K562 (cell line): ENCODE results near the gene KLHL12. TPM values are rescaled to one million over a fixed set of nuclear protein-coding genes. Genes with fewer than 3 reads are reported as not detected.
A peak's percentile ranks its signal among the peaks of the same experiment; 100 is the strongest.

Source experiments
- ATAC-seq: fragments of 200-7000 bp; cut with Tn5 transposase; 3 replicates; pipeline ENCODE4 v1.9.1; 2020; ENCODE audit warnings: moderate library complexity
- BruUV-seq: library from RNA; stranded (reverse); fragments of 400-500 nt; replicated peaks from 2 replicates; lab custom pipeline; 2021; lab: Mats Ljungman, UMichigan
- CTCF ChIA-PET: fragments of 300-600 bp; formaldehyde crosslinking; extraction: SDS; loops from one replicate; lab custom pipeline; 2021; ENCODE audit warnings: low intra/inter-chr PET ratio; lab: Yijun Ruan, JAX
- POLR2A ChIA-PET: fragments of 300-600, 350-650 bp; sonication (Branson Sonifier 250); formaldehyde crosslinking; extraction: SDS; loops from one replicate; lab custom pipeline; 2021; ENCODE audit warnings: antibody characterized with exemption, inconsistent platforms; lab: Yijun Ruan, JAX
- DNase-seq, 4 experiments: peaks; one replicate each; pipeline versions ENCODE4 v3.0.0 to v3.0.0-alpha.2; 2011 to 2018; ENCODE audit warnings: low spot score in 3 of 4, mixed read lengths in 3 of 4; ENCODE audit errors: extremely low read depth in 1 of 4
- FAIRE-seq: peaks from 2 replicates; lab custom pipeline; 2011; peaks lifted over from hg19 to GRCh38; lab: Jason Lieb, UNC
- H2AFZ ChIP-seq: 2 replicates; pipeline ENCODE4 v1.6.0; 2011; ENCODE audit warnings: low read depth, low read length, control low read depth, inconsistent platforms
- H3K27ac ChIP-seq: fragments of 200-600 bp; 3 replicates; pipeline ENCODE4 v1.8.0; 2011; ENCODE audit warnings: low read depth, mild to moderate bottlenecking, control low read depth, inconsistent platforms, low read length, moderate library complexity, mixed read lengths; ENCODE audit errors: extremely low read depth
- H3K27me3 ChIP-seq, 2 experiments: fragments of 300-600 bp in 1 of 2; 2 replicates in 1 of 2; 3 replicates in 1 of 2; pipeline versions ENCODE4 v1.6.0 to v1.8.0; 2011; ENCODE audit warnings: inconsistent platforms in 2 of 2, low read length in 2 of 2, mild to moderate bottlenecking in 1 of 2, mixed read lengths in 1 of 2, moderate library complexity in 1 of 2; ENCODE audit not compliant: control insufficient read depth in 2 of 2, insufficient read depth in 2 of 2
- H3K36me3 ChIP-seq: fragments of 300-600 bp; 3 replicates; pipeline ENCODE4 v1.8.0; 2011; ENCODE audit warnings: mild to moderate bottlenecking, low read length, inconsistent platforms; ENCODE audit not compliant: control insufficient read depth, insufficient read depth
- H3K4me1 ChIP-seq, 2 experiments: fragments of 200-600 bp in 1 of 2; replicated peaks in 1 of 2; 2 replicates in 1 of 2; 3 replicates in 1 of 2; pipeline versions ENCODE4 v1.5.1 to v1.8.0; 2011; ENCODE audit warnings: inconsistent platforms in 2 of 2, low read length in 2 of 2, mild to moderate bottlenecking in 1 of 2, mixed read lengths in 1 of 2, moderate library complexity in 1 of 2; ENCODE audit not compliant: control insufficient read depth in 2 of 2, insufficient read depth in 2 of 2
- H3K4me2 ChIP-seq: 2 replicates; pipeline ENCODE4 v1.6.1; 2011; ENCODE audit warnings: low read length, control low read depth, inconsistent platforms, mixed read lengths; ENCODE audit not compliant: insufficient read depth
- H3K4me3 ChIP-seq: fragments of 200-600 bp; sonication (generic), shearing (Covaris generic); 2 replicates; pipeline ENCODE4 v1.5.1; 2016; ENCODE audit warnings: control low read depth, inconsistent platforms
- H3K79me2 ChIP-seq: fragments of 200-600 bp; 3 replicates; pipeline ENCODE4 v1.8.0; 2011; ENCODE audit warnings: low read length, inconsistent platforms; ENCODE audit not compliant: control insufficient read depth, insufficient read depth
- H3K9ac ChIP-seq, 2 experiments: 2 replicates each; pipeline versions ENCODE4 v1.6.0 to v1.6.1; 2011; ENCODE audit warnings: low read depth in 2 of 2, low read length in 2 of 2, control low read depth in 1 of 2, inconsistent platforms in 1 of 2, mild to moderate bottlenecking in 1 of 2, mixed read lengths in 1 of 2; ENCODE audit not compliant: insufficient read depth in 1 of 2
- H3K9me1 ChIP-seq: one replicate; pipeline ENCODE4 v1.6.0; 2011; ENCODE audit warnings: inconsistent platforms, mild to moderate bottlenecking, low read length, moderate library complexity; ENCODE audit not compliant: control insufficient read depth, insufficient read depth
- H3K9me3 ChIP-seq: replicated peaks from 2 replicates; pipeline ENCODE4 v1.5.1; 2011; ENCODE audit warnings: low read depth, low read length, inconsistent platforms; ENCODE audit not compliant: control insufficient read depth, insufficient read depth
- H4K20me1 ChIP-seq: replicated peaks from 2 replicates; pipeline ENCODE4 v1.6.1; 2011; ENCODE audit warnings: low read length, inconsistent platforms, mixed read lengths; ENCODE audit not compliant: control insufficient read depth, insufficient read depth
- ATF7 ChIP-seq: fragments of 450-650 bp; IDR thresholded peaks from 2 replicates; pipeline ENCODE4 v1.7.1; 2014; ENCODE audit warnings: mild to moderate bottlenecking, moderate library complexity
- GTF2F1 ChIP-seq: IDR thresholded peaks from 2 replicates; pipeline ENCODE4 v1.6.1; 2011; ENCODE audit warnings: low read depth, low read length, improper control_type of control experiment
- NR3C1 ChIP-seq: sonication (generic); formaldehyde crosslinking; IDR thresholded peaks from 2 replicates; pipeline ENCODE4 v1.8.1; 2022; ENCODE audit warnings: missing genetic modification reagents
- ZNF121 ChIP-seq: sonication (generic); formaldehyde crosslinking; conservative IDR thresholded peaks from 2 replicates; pipeline ENCODE4 v1.8.0; 2022; ENCODE audit warnings: missing genetic modification reagents
- WGBS: fragments of 100-300 bp; shearing (Covaris generic); methylation state at CpG from one replicate; pipeline ENCODE4 v1.1.6; 2016; ENCODE audit warnings: low coverage, mixed read lengths; ENCODE audit not compliant: insufficient coverage; ENCODE audit errors: missing lambda C conversion rate; 5-methylcytosine and 5-hydroxymethylcytosine counted together
- in situ Hi-C: fragments of 300-500 bp; cut with MboI; formaldehyde crosslinking; loops from 4 replicates; pipeline ENCODE4 v1.15.0; 2018; ENCODE audit warnings: inconsistent platforms, mixed read lengths
- intact Hi-C: fragments of 100-400 bp; cut with micrococcal nuclease; formaldehyde crosslinking; loops from 2 replicates; pipeline ENCODE4 v1.14.2; 2022
- polyA plus RNA-seq, 8 experiments: library from polyadenylated mRNA; depleted of rRNA in 4 of 8; stranded (reverse) in 5 of 8; unstranded in 3 of 8; fragments of >200 nt; fragmentation: Nextera tagmentation in 2 of 8; fragmentation: Illumina TruSeq in 1 of 8; extraction: Ambion mirVana in 2 of 8; extraction: Trizol in 1 of 8; gene quantifications; 2 replicates each; pipeline versions ENCODE4 v1.2.1 to v1.2.3, GENCODE V29; 2011 to 2014; ENCODE audit warnings: inconsistent platforms in 1 of 8, missing spikeins in 1 of 8
- total RNA-seq, 7 experiments: library from RNA; depleted of rRNA in 6 of 7; stranded (reverse); fragments of >200 nt in 6 of 7; fragmentation: Illumina TruSeq in 2 of 7; extraction: Trizol in 2 of 7; gene quantifications; 2 replicates each; pipeline versions ENCODE4 v1.2.1 to v1.2.3, GENCODE V29; 2011 to 2021; ENCODE audit warnings: low replicate concordance in 1 of 7

The KLHL12 gene
- total and polyA plus RNA-seq, 9 of the 15 experiments (the other 6 are each of a cell fraction or from before 2014, with no cell fraction given): 23.1 to 85.1 (median 35.0) TPM

DNA sequence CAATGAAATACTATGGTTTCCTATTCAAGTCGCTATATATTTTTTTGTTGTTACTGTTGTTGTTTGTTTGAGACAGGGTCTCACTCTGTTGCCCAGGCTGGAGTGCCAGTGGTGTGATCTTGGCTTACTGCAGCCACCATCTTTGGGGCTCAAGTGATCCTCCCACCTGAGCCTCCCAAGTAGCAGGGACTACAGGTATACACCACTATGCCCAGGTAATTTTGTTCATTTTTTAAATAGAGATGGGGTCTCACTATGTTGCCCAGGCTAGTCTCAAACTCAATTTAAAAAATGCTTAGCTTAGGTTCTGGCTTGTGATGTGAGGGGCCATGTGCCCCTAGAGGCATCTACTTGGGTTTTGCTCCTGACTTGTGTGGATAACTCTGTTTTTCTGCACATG, 47.9 kb downstream of the KLHL12 start:
- TF ChIP-seq ZNF121 (CRISPR knock-in tag) (peak; percentile 82), ATF7 (no peak)
- H3K27me3 ChIP-seq: peaks cover 0 to 2% of the 10 kb centered on the region in 2 experiments; a peak in 2 of 5 replicates
- CTCF ChIA-PET: no interaction called here
- no peak overlapping the region for H2AFZ ChIP-seq
- no peaks in the 10 kb centered on the region for H3K4me1 ChIP-seq
- H3K27ac ChIP-seq: no peak overlapping the region
- no peaks in the 10 kb centered on the region for H3K9me1 ChIP-seq
- peaks cover 20% of the 10 kb centered on the region for H3K36me3 ChIP-seq
- no TSS peak for BruUV-seq
- H4K20me1 ChIP-seq: no peaks in the 10 kb centered on the region
- in situ Hi-C loops: no loop called here
- no peak overlapping the region for H3K9ac ChIP-seq
- FAIRE-seq (no peak), ATAC-seq (no peak), DNase-seq (no peak)
- no peaks in the 10 kb centered on the region for H3K79me2 ChIP-seq
- no peak overlapping the region for H3K4me2 ChIP-seq
- POLR2A ChIA-PET: interaction anchor here (0.9 kb wide), 1 partner anchor 65 kb away, joined by 3 read pairs; no protein-coding TSS in a partner anchor
- no peak overlapping the region for H3K4me3 ChIP-seq
- H3K9me3 ChIP-seq: no peaks in the 10 kb centered on the region
- WGBS: 72% methylated on average over 1 of the region's 1 CpG
- intact Hi-C loops: no loop called here

GRCh38 chr1:202873026-202873425, 54.0 kb downstream of the KLHL12 start:
- POLR2A ChIA-PET: interaction anchor here (0.6 to 3.6 kb wide), 5 partner anchors 8 to 82 kb away, joined by 3 to 12 read pairs (median 5); no protein-coding TSS in a partner anchor
- no TSS peak for BruUV-seq
- no peak overlapping the region for H3K9ac ChIP-seq
- CTCF ChIA-PET: no interaction called here
- FAIRE-seq (no peak), DNase-seq (no peak), ATAC-seq (no peak)
- H3K4me1 ChIP-seq: no peaks in the 10 kb centered on the region; a peak in 1 of 5 replicates
- WGBS: 32% methylated on average over 4 of the region's 4 CpGs
- H3K4me3 ChIP-seq: no peak overlapping the region
- no peaks in the 10 kb centered on the region for H3K9me3 ChIP-seq
- in situ Hi-C loops (no loop called here), intact Hi-C loops (no loop called here)
- no peaks in the 10 kb centered on the region for H4K20me1 ChIP-seq
- no peak overlapping the region for H3K4me2 ChIP-seq
- no peaks in the 10 kb centered on the region for H3K79me2 ChIP-seq
- H3K27ac ChIP-seq: no peak overlapping the region
- H3K9me1 ChIP-seq: no peaks in the 10 kb centered on the region
- no peak overlapping the region for H2AFZ ChIP-seq
- H3K27me3 ChIP-seq: peaks cover 16 to 24% of the 10 kb centered on the region in 2 experiments; a peak in 4 of 5 replicates
- H3K36me3 ChIP-seq: no peaks in the 10 kb centered on the region
- TF ChIP-seq GTF2F1: no peak
- TF ChIP-seq NR3C1 (CRISPR knock-in tag): no peak
